ENCODE measurements around the gene PSMD7. TPM values are rescaled to one million over a fixed set of nuclear protein-coding genes. Genes with fewer than 3 reads are reported as not detected.
A peak's percentile ranks its signal among the peaks of the same experiment; 100 is the strongest.

PSMD7 gene
- total and polyA plus RNA-seq, 2 experiments from 2014 or later, result 116 to 165 TPM

GRCh38 chr16:74271872-74272271, 24.7 kb upstream of the PSMD7 start:
- Histone ChIP-seq H3K4me3 (no peak overlapping the region), H3K27me3 (ENCODE audit: insufficient read depth) (no peaks in the 10 kb centered on the region), H3F3A (replicated peaks; ENCODE audit: low read depth) (no peaks in the 10 kb centered on the region), H3K27ac (ENCODE audit: low read depth) (no peak overlapping the region), H3K79me2 (replicated peaks; ENCODE audit: insufficient read depth) (no peaks in the 10 kb centered on the region), H2AFZ (no peak overlapping the region), H3K9me2 (ENCODE audit: insufficient read depth) (no peaks in the 10 kb centered on the region; the same call in 1 of the 2 replicates), H3K36me3 (ENCODE audit: insufficient read depth) (no peaks in the 10 kb centered on the region), H4K20me1 (replicated peaks; ENCODE audit: insufficient read depth) (no peaks in the 10 kb centered on the region), H3K4me1 (ENCODE audit: insufficient read depth) (peaks cover 8% of the 10 kb centered on the region), H3K4me2 (no peak overlapping the region)
- DNase-seq (ENCODE audit: low spot score) (no peak), ATAC-seq (no peak)
- TF ChIP-seq POLR2AphosphoS5 (IDR thresholded peaks at IDR 0.05; ENCODE audit: low read depth) (no peak), CREB1 (CRISPR knock-in tag; IDR thresholded peaks at IDR 0.05; ENCODE audit: low read depth) (no peak), NANOG (IDR thresholded peaks at IDR 0.05; ENCODE audit: borderline replicate concordance) (no peak), EZH2phosphoT487 (IDR thresholded peaks at IDR 0.05; ENCODE audit: unreplicated experiment) (no peak), STAT1 (IDR thresholded peaks at IDR 0.05; ENCODE audit: unreplicated experiment) (no peak), ZNF114 (CRISPR knock-in tag; IDR thresholded peaks at IDR 0.05) (no peak), JUNB (IDR thresholded peaks at IDR 0.05; ENCODE audit: unreplicated experiment) (no peak)
- Mint-ChIP-seq H3K4me1 (peaks cover 14% of the 10 kb centered on the region; the same call in 2 of the 3 replicates), H3K27me3 (ENCODE audit: insufficient read depth, low read depth, poor library complexity) (no peaks in the 10 kb centered on the region), H3K4me3 (no peak overlapping the region), H3K36me3 (ENCODE audit: low read depth) (no peaks in the 10 kb centered on the region), H3K27ac (no peak overlapping the region), H3K9me3 (no peaks in the 10 kb centered on the region)

- DNase-seq (ENCODE audit: low spot score) (peak; percentile 19), ATAC-seq (no peak)
- no peak overlapping the region for H3K27ac ChIP-seq (ENCODE audit: low read depth)
Measured at GRCh38 chr16:74275031-74275636, 21.5 kb upstream of the PSMD7 start.

More at GRCh38 chr16:74275031-74275636, 21.5 kb upstream of the PSMD7 start:
- Histone ChIP-seq H3K4me2 (peak overlapping the region; percentile 27; the same call in 1 of the 2 replicates), H3K4me1 (ENCODE audit: insufficient read depth) (peaks cover 8% of the 10 kb centered on the region), H3K4me3 (no peak overlapping the region), H3K9me2 (ENCODE audit: insufficient read depth) (no peaks in the 10 kb centered on the region; the same call in 1 of the 2 replicates), H3F3A (replicated peaks; ENCODE audit: low read depth) (no peaks in the 10 kb centered on the region), H3K36me3 (ENCODE audit: insufficient read depth) (no peaks in the 10 kb centered on the region), H4K20me1 (replicated peaks; ENCODE audit: insufficient read depth) (no peaks in the 10 kb centered on the region), H3K79me2 (replicated peaks; ENCODE audit: insufficient read depth) (no peaks in the 10 kb centered on the region), H2AFZ (no peak overlapping the region), H3K27me3 (ENCODE audit: insufficient read depth) (no peaks in the 10 kb centered on the region)
- Mint-ChIP-seq H3K4me1 (peaks cover 22% of the 10 kb centered on the region; the same call in 2 of the 3 replicates), H3K27ac (no peak overlapping the region), H3K9me3 (peaks cover 4% of the 10 kb centered on the region), H3K36me3 (ENCODE audit: low read depth) (0 out of 3 replicates have a peak, but pooled peaks cover 3% of the 10 kb centered on the region), H3K4me3 (no peak overlapping the region), H3K27me3 (ENCODE audit: insufficient read depth, low read depth, poor library complexity) (peaks cover 2% of the 10 kb centered on the region)
- TF ChIP-seq CTCF (conservative IDR thresholded peaks at IDR 0.05; ENCODE audit: low read depth in 2 of 2) (peak; percentile 54 to 71), NANOG (IDR thresholded peaks at IDR 0.05; ENCODE audit: borderline replicate concordance) (no peak)

Measured in GM23338 (cell line).